SK-N-MC (cell line): Measurements from ENCODE around the gene CENPT.

Source experiments
- EZH2 ChIP-seq: fragments of 200-600 bp; sonication (generic); IDR thresholded peaks from one replicate; pipeline ENCODE4 v1.6.1; 2017; ENCODE audit warnings: antibody characterized with exemption
- POLR2AphosphoS5 ChIP-seq: IDR thresholded peaks from 2 replicates; pipeline ENCODE4 v1.6.1; 2012; ENCODE audit warnings: mild to moderate bottlenecking, low read depth, low read length, borderline replicate concordance

DNA sequence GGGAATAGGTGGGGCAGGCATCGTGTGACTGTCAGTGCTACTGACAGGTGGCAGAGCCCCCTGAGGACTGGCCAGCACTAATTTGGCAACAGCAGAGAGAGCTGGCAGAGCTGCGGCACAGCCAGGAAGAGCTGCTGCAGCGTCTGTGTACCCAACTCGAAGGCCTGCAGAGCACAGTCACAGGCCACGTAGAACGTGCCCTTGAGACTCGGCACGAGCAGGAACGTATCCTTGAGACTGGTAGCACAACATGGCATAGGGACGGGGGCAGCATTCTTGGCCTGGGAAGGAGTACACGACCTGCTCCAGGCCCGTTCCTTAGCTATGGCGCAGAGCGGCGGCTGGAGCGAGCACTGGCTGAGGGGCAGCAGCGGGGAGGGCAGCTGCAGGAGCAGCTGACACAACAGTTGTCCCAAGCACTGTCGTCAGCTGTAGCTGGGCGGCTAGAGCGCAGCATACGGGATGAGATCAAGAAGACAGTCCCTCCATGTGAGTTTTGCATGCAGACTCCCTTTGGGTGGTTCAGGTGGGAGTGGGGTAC is 34.2 kb upstream of the CENPT start:
- no peak for TF ChIP-seq POLR2AphosphoS5
- no peak for TF ChIP-seq EZH2
